Parathyroid adenoma (tissue), 2 donors: ENCODE data around the gene ARL6IP5.

ENCODE experiments used
- H2AFZ ChIP-seq: fragments of 300-600 bp; sonication (generic); one replicate; pipeline ENCODE4 v1.7.0; 2017; ENCODE audit warnings: antibody characterized with exemption, mild to moderate bottlenecking
- H3K27ac ChIP-seq: fragments of 300-600 bp; sonication (generic); one replicate; pipeline ENCODE4 v1.7.0; 2017
- H3K27me3 ChIP-seq: fragments of 300-600 bp; sonication (generic); one replicate; pipeline ENCODE4 v1.7.0; 2017; ENCODE audit warnings: low read length; ENCODE audit not compliant: control insufficient read depth, insufficient read depth
- H3K36me3 ChIP-seq: fragments of 300-600 bp; sonication (generic); one replicate; pipeline ENCODE4 v1.7.0; 2017; ENCODE audit warnings: low read length; ENCODE audit not compliant: control insufficient read depth, insufficient read depth
- H3K4me1 ChIP-seq: fragments of 300-600 bp; sonication (generic); one replicate; pipeline ENCODE4 v1.7.0; 2017; ENCODE audit warnings: control low read depth
- H3K4me2 ChIP-seq: fragments of 300-600 bp; sonication (generic); one replicate; pipeline ENCODE4 v1.7.0; 2017; ENCODE audit warnings: low read length
- H3K4me3 ChIP-seq: fragments of 300-600 bp; sonication (generic); one replicate; pipeline ENCODE4 v1.7.0; 2017; ENCODE audit warnings: low read depth, low read length
- H3K79me2 ChIP-seq: fragments of 300-600 bp; sonication (generic); one replicate; pipeline ENCODE4 v1.7.0; 2017; ENCODE audit warnings: control low read depth
- H3K9ac ChIP-seq: fragments of 300-600 bp; sonication (generic); one replicate; pipeline ENCODE4 v1.7.0; 2017; ENCODE audit warnings: mild to moderate bottlenecking
- H3K9me3 ChIP-seq: fragments of 300-600 bp; sonication (generic); one replicate; pipeline ENCODE4 v1.7.0; 2017; ENCODE audit warnings: low read length; ENCODE audit not compliant: control insufficient read depth
- TF ChIP-seq, protein P1 (sequence below): fragments of 300-600 bp; sonication (generic); IDR thresholded peaks from one replicate; pipeline ENCODE4 v1.7.0; 2017; ENCODE audit warnings: antibody characterized with exemption, mild to moderate bottlenecking
- donor health status: primary hyperparathyroidism.

Gene ARL6IP5

GRCh38 chr3:69080233-69080920 lies 4.4 kb upstream of the ARL6IP5 start, which contains the start of gene UBA3:
Gene UBA3 (minus strand): TSS chr3:69080365. CDS start chr3:69080353, 12 bp downstream.
- Histone ChIP-seq H3K4me3 (peak within 1 kb of the TSS; percentile 83), H3K9me3 (no peaks in the 10 kb centered on the region), H3K4me1 (peaks cover 20% of the 10 kb centered on the region), H3K79me2 (peaks cover 12% of the 10 kb centered on the region), H3K27me3 (no peaks in the 10 kb centered on the region), H3K36me3 (no peaks in the 10 kb centered on the region), H2AFZ (peak within 1 kb of the TSS; percentile 72), H3K4me2 (peak within 1 kb of the TSS; percentile 92), H3K9ac (no peak within 1 kb of the TSS), H3K27ac (peak within 1 kb of the TSS; percentile 48)
- TF ChIP-seq, protein P1, sequence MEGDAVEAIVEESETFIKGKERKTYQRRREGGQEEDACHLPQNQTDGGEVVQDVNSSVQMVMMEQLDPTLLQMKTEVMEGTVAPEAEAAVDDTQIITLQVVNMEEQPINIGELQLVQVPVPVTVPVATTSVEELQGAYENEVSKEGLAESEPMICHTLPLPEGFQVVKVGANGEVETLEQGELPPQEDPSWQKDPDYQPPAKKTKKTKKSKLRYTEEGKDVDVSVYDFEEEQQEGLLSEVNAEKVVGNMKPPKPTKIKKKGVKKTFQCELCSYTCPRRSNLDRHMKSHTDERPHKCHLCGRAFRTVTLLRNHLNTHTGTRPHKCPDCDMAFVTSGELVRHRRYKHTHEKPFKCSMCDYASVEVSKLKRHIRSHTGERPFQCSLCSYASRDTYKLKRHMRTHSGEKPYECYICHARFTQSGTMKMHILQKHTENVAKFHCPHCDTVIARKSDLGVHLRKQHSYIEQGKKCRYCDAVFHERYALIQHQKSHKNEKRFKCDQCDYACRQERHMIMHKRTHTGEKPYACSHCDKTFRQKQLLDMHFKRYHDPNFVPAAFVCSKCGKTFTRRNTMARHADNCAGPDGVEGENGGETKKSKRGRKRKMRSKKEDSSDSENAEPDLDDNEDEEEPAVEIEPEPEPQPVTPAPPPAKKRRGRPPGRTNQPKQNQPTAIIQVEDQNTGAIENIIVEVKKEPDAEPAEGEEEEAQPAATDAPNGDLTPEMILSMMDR, result no peak

- Histone ChIP-seq H3K4me1 (peaks cover 20% of the 10 kb centered on the region), H2AFZ (peak overlapping the region; percentile 34), H3K4me2 (no peak overlapping the region), H3K27me3 (no peaks in the 10 kb centered on the region), H3K79me2 (peaks cover 21% of the 10 kb centered on the region), H3K27ac (peak overlapping the region; percentile 22), H3K4me3 (no peak overlapping the region), H3K9ac (no peak overlapping the region), H3K36me3 (no peaks in the 10 kb centered on the region), H3K9me3 (no peaks in the 10 kb centered on the region)
- TF ChIP-seq, protein P1, result no peak
Observed at GRCh38 chr3:69081583-69082262, 3.0 kb upstream of the ARL6IP5 start.

DNA sequence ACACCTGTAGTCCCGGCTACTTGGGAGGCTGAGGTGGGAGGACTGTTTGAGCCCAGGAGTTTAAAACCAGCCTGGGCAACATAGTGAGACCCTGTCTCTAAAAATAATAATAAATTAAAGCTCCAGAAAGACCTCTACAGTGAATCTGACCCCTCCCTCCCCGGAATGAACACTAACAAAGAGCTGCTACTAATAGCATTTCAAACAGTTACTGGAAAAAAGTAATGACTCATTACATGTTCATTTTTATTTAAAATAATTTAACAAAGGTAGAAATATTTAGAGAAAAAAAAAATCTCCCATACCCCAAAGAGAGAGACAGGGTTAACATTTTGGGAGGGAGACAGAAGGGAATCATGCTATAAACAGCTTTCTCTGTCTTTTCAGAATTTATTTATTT lies 2.4 kb upstream of the ARL6IP5 start:
- Histone ChIP-seq H3K36me3 (no peaks in the 10 kb centered on the region), H3K4me2 (no peak overlapping the region), H3K4me3 (no peak overlapping the region), H3K79me2 (peaks cover 21% of the 10 kb centered on the region), H3K9me3 (no peaks in the 10 kb centered on the region), H3K27me3 (no peaks in the 10 kb centered on the region), H3K9ac (no peak overlapping the region), H2AFZ (peak overlapping the region; percentile 34), H3K27ac (peak overlapping the region; percentile 22), H3K4me1 (peaks cover 24% of the 10 kb centered on the region)
- TF ChIP-seq, protein P1, result no peak

DNA sequence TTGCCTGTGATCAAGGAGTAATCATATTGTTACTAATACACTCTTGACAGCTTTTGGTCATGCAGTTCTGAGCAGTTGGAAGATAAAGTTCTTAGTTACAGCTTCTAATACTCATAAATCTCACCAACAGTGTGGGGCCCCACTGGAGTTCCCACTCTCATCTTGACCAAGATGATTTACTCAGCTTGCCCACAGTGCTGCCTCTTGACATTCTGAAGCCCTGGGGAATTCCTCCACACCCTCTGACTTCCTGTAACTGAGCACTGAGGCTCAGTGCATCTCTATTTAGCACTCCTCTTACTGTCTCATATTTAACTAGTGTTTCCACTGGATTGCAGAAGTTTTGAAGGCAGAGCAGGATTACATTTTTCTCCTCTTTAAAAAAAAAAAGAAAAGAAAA lies 1.9 kb upstream of the ARL6IP5 start:
- Histone ChIP-seq H3K36me3 (no peaks in the 10 kb centered on the region), H3K4me3 (no peak overlapping the region), H3K79me2 (peaks cover 19% of the 10 kb centered on the region), H3K27ac (peak overlapping the region; percentile 22), H2AFZ (peak overlapping the region; percentile 4), H3K4me1 (peaks cover 26% of the 10 kb centered on the region), H3K9ac (no peak overlapping the region), H3K27me3 (no peaks in the 10 kb centered on the region), H3K4me2 (no peak overlapping the region), H3K9me3 (no peaks in the 10 kb centered on the region)
- TF ChIP-seq, protein P1, result no peak
